Measurements from ENCODE around the gene RNF141.

The RNF141 gene

GRCh38 chr11:10551845-10552352, 10.9 kb upstream of the RNF141 start:
- CTCF ChIA-PET, result interaction anchor here (1.1 to 2.9 kb wide), 2 partner anchors 11 to 46 kb away, joined by 3 to 14 read pairs; partner anchors contain the start of gene RNF141
- POLR2A ChIA-PET, result no interaction called here

GRCh38 chr11:10551290-10551592, 10.3 kb upstream of the RNF141 start:
- CTCF ChIA-PET, result interaction anchor here (1.1 to 2.9 kb wide), 2 partner anchors 10 to 47 kb away, joined by 3 to 14 read pairs; partner anchors contain the start of gene RNF141
- no peak for DNase-seq (ENCODE audit: extremely low spot score)
- no peak for TF ChIP-seq CTCF (IDR thresholded peaks at IDR 0.05; ENCODE audit: control extremely low read depth, extremely low read depth, low read depth, missing control alignments)
- POLR2A ChIA-PET, result no interaction called here

More at GRCh38 chr11:10551845-10552352, 10.9 kb upstream of the RNF141 start:
- no peak for TF ChIP-seq CTCF (IDR thresholded peaks at IDR 0.05; ENCODE audit: control extremely low read depth, extremely low read depth, low read depth, missing control alignments)
- DNase-seq (ENCODE audit: extremely low spot score), result no peak

GRCh38 chr11:10550503-10551289, 9.7 kb upstream of the RNF141 start:
- POLR2A ChIA-PET, result no interaction called here
- CTCF ChIA-PET, result interaction anchor here (0.8 to 2.9 kb wide), 2 partner anchors 10 to 89 kb away, joined by 3 to 14 read pairs; partner anchors contain the start of gene RNF141
- no peak for TF ChIP-seq CTCF (IDR thresholded peaks at IDR 0.05; ENCODE audit: control extremely low read depth, extremely low read depth, low read depth, missing control alignments)
- DNase-seq (ENCODE audit: extremely low spot score), result no peak

- POLR2A ChIA-PET, result no interaction called here
- CTCF ChIA-PET, result interaction anchor here (1.1 to 5.7 kb wide), 3 partner anchors 11 to 26 kb away, joined by 3 to 47 read pairs (median 3); no protein-coding TSS in a partner anchor
- no peak for TF ChIP-seq CTCF (IDR thresholded peaks at IDR 0.05; ENCODE audit: control extremely low read depth, extremely low read depth, low read depth, missing control alignments)
- no peak for DNase-seq (ENCODE audit: extremely low spot score)
Observed at GRCh38 chr11:10544491-10545465, 3.8 kb upstream of the RNF141 start.

GRCh38 chr11:10543782-10544181, 2.8 kb upstream of the RNF141 start:
- DNase-seq (ENCODE audit: extremely low spot score), result no peak
- POLR2A ChIA-PET, result no interaction called here
- CTCF ChIA-PET, result interaction anchor here (1.1 to 5.7 kb wide), 2 partner anchors 12 kb away, joined by 3 to 47 read pairs; no protein-coding TSS in a partner anchor
- TF ChIP-seq CTCF (IDR thresholded peaks at IDR 0.05; ENCODE audit: control extremely low read depth, extremely low read depth, low read depth, missing control alignments), result no peak

- no peak for DNase-seq (ENCODE audit: extremely low spot score)
- ChIA-PET CTCF (interaction anchor here (2.8 to 5.7 kb wide), 2 partner anchors 11 to 91 kb away, joined by 11 to 47 read pairs; no protein-coding TSS in a partner anchor), POLR2A (no interaction called here)
- TF ChIP-seq CTCF (IDR thresholded peaks at IDR 0.05; ENCODE audit: control extremely low read depth, extremely low read depth, low read depth, missing control alignments), result no peak
Observed at GRCh38 chr11:10542776-10543175, 1.8 kb upstream of the RNF141 start.

All from GM10248 (cell line).